GM12891 (cell line): ENCODE measurements around the gene EIF4A2.
A peak's percentile ranks its signal among the peaks of the same experiment; 100 is the strongest.

Experiments
- DNase-seq: peaks from one replicate; pipeline ENCODE4 v3.0.0; 2011; ENCODE audit warnings: low spot score; ENCODE audit not compliant: insufficient read length
- FAIRE-seq: peaks from 2 replicates; lab custom pipeline; 2011; peaks lifted over from hg19 to GRCh38; lab: Jason Lieb, UNC
- PAX5 ChIP-seq: IDR thresholded peaks from 2 replicates; pipeline ENCODE4 v1.6.1; 2011; ENCODE audit warnings: low read length, moderate library complexity, mild to moderate bottlenecking; ENCODE audit not compliant: insufficient read depth, severe bottlenecking
- POLR2A ChIP-seq: IDR thresholded peaks from 2 replicates; pipeline ENCODE4 v1.6.1; 2011; ENCODE audit warnings: low read depth, low read length, control low read depth
- POLR2AphosphoS5 ChIP-seq: IDR thresholded peaks from 2 replicates; pipeline ENCODE4 v1.6.1; 2011; ENCODE audit warnings: low read depth, low read length, control low read depth
- POU2F2 ChIP-seq: IDR thresholded peaks from 2 replicates; pipeline ENCODE4 v1.6.1; 2011; ENCODE audit warnings: low read depth, mild to moderate bottlenecking, control low read depth, low read length, moderate library complexity
- SPI1 ChIP-seq: IDR thresholded peaks from 2 replicates; pipeline ENCODE4 v1.6.1; 2011; ENCODE audit warnings: low read depth, low read length, control low read depth
- TAF1 ChIP-seq: IDR thresholded peaks from 2 replicates; pipeline ENCODE4 v1.6.1; 2011; ENCODE audit warnings: low read depth, low read length, control low read depth

EIF4A2 gene

GRCh38 chr3:186826410-186826975, 43.1 kb downstream of the EIF4A2 start:
- TF ChIP-seq TAF1 = no peak
- no peak for TF ChIP-seq PAX5
- no peak for TF ChIP-seq POLR2A
- TF ChIP-seq POU2F2 = no peak
- TF ChIP-seq SPI1 = no peak
- no peak for TF ChIP-seq POLR2AphosphoS5
- FAIRE-seq (no peak), DNase-seq (no peak)

- FAIRE-seq (peak; percentile 96), DNase-seq (peak; percentile 99)
- TF ChIP-seq SPI1 = no peak
- no peak for TF ChIP-seq POLR2AphosphoS5
- no peak for TF ChIP-seq TAF1
- no peak for TF ChIP-seq PAX5
These were observed 43.8 kb downstream of the EIF4A2 start for GRCh38 chr3:186826976-186827857.

GRCh38 chr3:186828340-186828739, 45.0 kb downstream of the EIF4A2 start:
- no peak for FAIRE-seq
- DNase-seq = no peak
- TF ChIP-seq POLR2AphosphoS5 (no peak), POLR2A (no peak), TAF1 (no peak), POU2F2 (no peak), PAX5 (no peak), SPI1 (no peak)

GRCh38 chr3:186831798-186832197, 48.4 kb downstream of the EIF4A2 start:
- no peak for FAIRE-seq

GRCh38 chr3:186832276-186832675, 48.9 kb downstream of the EIF4A2 start:
- TF ChIP-seq POU2F2 = no peak
- no peak for TF ChIP-seq SPI1
- DNase-seq (no peak), FAIRE-seq (no peak)

More at GRCh38 chr3:186831798-186832197, 48.4 kb downstream of the EIF4A2 start:
- TF ChIP-seq SPI1 (no peak), PAX5 (no peak), TAF1 (no peak), POU2F2 (no peak)
- no peak for DNase-seq
